ENCODE results near the gene CRY2.

GRCh38 chr11:45885921-45886721, 38.8 kb downstream of the CRY2 start:
- TF ChIP-seq POLR2A (IDR thresholded peaks at IDR 0.05) (no peak), CTCF (IDR thresholded peaks at IDR 0.05) (no peak)
